ENCODE measurements around the gene ENPP6.
A peak's percentile ranks its signal among the peaks of the same experiment; 100 is the strongest.

DNA sequence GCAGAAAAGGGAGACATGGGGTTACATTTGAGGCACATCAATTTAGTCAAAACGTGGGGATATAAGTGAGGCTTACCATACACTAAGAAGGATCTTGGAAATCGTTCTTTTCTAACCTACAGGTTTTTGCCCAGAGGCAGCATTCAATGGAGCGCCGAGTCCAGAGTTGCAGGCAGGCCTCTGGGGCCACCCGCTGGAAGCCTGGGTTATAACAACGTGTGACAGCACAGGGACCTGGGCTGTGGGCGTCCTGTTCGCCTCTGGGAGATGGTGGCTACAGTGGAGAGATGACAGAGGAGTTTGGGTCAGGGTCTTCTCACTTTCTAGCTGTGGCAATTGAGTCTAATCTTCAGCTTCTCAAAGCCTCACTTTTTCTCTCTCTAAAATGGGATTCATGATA lies 53.9 kb downstream of the ENPP6 start:
- TF ChIP-seq, protein P1, sequence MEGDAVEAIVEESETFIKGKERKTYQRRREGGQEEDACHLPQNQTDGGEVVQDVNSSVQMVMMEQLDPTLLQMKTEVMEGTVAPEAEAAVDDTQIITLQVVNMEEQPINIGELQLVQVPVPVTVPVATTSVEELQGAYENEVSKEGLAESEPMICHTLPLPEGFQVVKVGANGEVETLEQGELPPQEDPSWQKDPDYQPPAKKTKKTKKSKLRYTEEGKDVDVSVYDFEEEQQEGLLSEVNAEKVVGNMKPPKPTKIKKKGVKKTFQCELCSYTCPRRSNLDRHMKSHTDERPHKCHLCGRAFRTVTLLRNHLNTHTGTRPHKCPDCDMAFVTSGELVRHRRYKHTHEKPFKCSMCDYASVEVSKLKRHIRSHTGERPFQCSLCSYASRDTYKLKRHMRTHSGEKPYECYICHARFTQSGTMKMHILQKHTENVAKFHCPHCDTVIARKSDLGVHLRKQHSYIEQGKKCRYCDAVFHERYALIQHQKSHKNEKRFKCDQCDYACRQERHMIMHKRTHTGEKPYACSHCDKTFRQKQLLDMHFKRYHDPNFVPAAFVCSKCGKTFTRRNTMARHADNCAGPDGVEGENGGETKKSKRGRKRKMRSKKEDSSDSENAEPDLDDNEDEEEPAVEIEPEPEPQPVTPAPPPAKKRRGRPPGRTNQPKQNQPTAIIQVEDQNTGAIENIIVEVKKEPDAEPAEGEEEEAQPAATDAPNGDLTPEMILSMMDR (IDR thresholded peaks at IDR 0.05), result peak in 5 of 6 experiments; percentile 57 to 83 (median 71)
- no peak for TF ChIP-seq POLR2A (IDR thresholded peaks at IDR 0.05)
